NB4 (cell line): ENCODE data around the gene TBXAS1.

Experiments
- POLR2A ChIP-seq: IDR thresholded peaks from 2 replicates; pipeline ENCODE4 v1.6.1; 2011; ENCODE audit warnings: mild to moderate bottlenecking; ENCODE audit not compliant: insufficient read length; ENCODE audit errors: extremely low read depth
- TF ChIP-seq, protein P1 (sequence below): IDR thresholded peaks from one replicate; pipeline ENCODE4 v1.5.1; 2012; ENCODE audit warnings: low read depth, low read length
- TF ChIP-seq, protein P2 (sequence below): IDR thresholded peaks from 2 replicates; pipeline ENCODE4 v1.6.1; 2011; ENCODE audit warnings: low read depth, low read length

DNA sequence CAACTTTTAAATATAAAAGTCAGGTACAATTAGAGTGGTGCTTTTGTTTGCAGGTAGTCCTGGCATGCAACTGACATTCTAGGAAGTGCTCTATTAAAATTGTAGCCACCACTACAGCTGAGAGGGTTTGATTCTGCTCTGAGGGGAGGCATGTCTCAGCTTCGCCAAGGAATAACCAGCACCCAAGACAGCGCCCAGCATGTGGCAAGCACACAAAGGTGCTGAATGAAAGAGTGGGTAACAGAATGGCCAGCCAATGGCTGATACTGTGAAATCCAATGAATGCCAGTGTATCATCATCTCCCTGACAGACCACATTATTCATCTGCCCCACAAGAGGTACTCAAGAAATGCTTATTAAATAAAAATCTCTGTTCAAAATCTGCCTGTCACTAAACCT, 226.8 kb downstream of the TBXAS1 start:
- TF ChIP-seq, protein P1, sequence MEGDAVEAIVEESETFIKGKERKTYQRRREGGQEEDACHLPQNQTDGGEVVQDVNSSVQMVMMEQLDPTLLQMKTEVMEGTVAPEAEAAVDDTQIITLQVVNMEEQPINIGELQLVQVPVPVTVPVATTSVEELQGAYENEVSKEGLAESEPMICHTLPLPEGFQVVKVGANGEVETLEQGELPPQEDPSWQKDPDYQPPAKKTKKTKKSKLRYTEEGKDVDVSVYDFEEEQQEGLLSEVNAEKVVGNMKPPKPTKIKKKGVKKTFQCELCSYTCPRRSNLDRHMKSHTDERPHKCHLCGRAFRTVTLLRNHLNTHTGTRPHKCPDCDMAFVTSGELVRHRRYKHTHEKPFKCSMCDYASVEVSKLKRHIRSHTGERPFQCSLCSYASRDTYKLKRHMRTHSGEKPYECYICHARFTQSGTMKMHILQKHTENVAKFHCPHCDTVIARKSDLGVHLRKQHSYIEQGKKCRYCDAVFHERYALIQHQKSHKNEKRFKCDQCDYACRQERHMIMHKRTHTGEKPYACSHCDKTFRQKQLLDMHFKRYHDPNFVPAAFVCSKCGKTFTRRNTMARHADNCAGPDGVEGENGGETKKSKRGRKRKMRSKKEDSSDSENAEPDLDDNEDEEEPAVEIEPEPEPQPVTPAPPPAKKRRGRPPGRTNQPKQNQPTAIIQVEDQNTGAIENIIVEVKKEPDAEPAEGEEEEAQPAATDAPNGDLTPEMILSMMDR, result no peak
- TF ChIP-seq, protein P2, sequence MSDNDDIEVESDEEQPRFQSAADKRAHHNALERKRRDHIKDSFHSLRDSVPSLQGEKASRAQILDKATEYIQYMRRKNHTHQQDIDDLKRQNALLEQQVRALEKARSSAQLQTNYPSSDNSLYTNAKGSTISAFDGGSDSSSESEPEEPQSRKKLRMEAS, result no peak
- no peak for TF ChIP-seq POLR2A
